NCI-H1092 (cell line): ENCODE results near the gene TBC1D1.

ENCODE experiments used
- DNase-seq: peaks from one replicate; lab custom pipeline; 2025; lab: John Stamatoyannopoulos, UW

TBC1D1 gene

GRCh38 chr4:38130884-38131283, 240.0 kb downstream of the TBC1D1 start:
- no peak for DNase-seq

DNA sequence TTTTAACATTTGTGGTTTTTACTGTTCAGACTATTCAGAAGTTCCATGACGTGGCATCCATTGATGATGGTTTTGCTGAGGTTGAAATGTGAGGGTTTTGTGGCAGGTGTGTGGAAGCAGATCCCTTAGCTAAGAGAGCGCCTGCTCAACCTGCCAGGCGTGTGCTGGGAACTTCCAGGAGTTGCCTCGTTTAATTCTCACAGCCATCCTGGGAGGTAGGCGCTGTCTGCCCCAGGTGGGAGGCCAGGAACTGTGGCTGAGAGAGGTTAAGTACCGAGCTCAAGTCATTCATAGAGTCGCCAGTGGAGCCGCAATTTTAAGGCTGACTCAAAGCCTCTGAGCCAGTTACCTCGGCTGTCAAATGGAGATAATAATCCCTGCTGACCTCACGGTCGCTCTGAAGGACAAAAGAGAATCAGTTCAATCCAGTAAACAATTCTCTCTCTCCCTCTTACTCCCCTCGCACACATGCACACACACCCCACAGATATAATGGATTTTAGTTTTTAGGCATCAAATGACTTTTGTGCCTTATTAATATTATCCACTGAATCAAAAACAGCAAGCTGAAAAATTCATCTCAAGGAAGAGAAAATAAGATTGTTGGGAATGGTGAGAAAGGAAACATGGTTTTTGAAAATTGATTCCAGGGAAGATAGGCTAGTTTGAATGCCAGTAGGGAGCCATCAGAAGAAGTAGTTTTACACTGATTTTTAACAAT, 240.6 kb downstream of the TBC1D1 start:
- DNase-seq: no peak

DNA sequence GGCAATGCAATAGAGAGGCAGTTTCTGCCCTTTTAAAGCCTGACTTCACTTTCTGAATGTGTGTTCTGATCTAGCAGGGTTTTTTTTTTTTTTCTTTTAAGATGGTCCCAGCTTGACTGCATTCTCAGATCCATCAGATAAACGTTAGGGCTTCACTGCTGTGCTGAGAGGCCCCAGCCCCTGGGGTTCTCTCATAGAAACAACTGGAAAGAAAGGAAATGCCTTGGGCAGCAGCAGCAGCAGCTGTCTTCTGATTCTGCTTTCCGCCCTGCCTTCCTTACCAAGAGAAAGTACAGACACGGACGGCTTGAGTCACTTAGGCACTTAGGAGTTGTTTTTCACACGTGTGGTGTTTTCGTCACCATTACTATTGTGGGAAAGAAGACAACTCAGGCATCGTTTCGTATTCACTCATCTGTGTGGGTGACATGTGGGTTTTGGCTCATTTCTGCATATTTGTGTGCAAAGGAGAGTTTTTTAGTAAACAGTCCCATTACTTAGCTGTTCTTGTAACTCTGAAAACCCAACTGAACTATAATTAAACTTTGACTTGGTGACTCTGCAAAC, 241.3 kb downstream of the TBC1D1 start:
- DNase-seq: no peak

GRCh38 chr4:38132843-38133662, 242.2 kb downstream of the TBC1D1 start:
- DNase-seq: no peak

- DNase-seq: no peak
Observed at GRCh38 chr4:38133711-38134480, 243.0 kb downstream of the TBC1D1 start.

GRCh38 chr4:38135201-38135600, 244.3 kb downstream of the TBC1D1 start:
- no peak for DNase-seq

GRCh38 chr4:38136604-38137003, 245.7 kb downstream of the TBC1D1 start:
- DNase-seq: no peak

- no peak for DNase-seq
Observed at GRCh38 chr4:38137080-38137479, 246.2 kb downstream of the TBC1D1 start.

GRCh38 chr4:38138363-38138762, 247.5 kb downstream of the TBC1D1 start:
- no peak for DNase-seq

DNA sequence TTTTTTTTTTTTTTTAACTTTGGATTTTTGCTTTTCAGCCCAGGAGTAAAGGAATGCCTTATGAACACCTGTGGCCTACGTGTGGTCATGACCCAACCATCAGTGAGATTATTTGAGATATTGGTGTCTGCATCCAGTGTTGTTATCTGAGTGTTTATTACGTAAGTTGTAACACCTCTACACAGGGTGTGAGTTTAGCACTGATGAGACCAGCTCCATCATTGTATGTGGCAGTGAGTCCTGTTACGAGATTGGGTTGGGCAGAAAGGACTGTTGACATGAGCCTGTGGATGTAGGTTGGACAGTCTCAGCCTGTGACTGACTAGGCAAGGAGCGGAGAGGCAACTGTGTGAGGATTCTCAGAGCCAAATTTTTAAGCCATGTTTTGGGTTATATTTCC, 248.3 kb downstream of the TBC1D1 start:
- DNase-seq: no peak

DNA sequence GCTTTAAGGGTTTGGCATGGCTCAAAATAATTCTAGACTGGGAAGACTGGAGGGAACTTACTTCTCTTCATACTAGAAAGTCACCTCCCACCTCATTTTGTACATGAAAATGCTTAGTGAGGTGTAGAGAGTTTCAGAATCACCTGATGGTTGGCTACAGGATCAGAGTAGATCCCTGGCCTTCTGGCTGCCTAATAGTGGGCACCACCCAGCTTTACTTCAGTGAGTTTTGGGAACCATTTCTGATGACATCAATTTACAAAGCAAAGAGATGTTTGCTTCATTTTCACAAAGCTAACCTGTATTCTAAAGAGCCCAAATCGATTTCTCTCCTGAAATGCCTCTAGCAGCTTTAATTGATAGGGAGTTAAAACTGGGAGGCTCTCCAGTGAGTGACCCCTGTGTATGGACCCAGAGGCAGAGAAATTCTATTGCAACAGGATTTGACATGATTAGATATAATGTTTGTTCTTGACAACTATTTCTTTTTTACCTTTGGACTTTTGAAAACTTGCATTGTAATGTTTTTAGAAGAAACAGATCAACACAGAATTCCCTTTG, 249.8 kb downstream of the TBC1D1 start:
- no peak for DNase-seq

DNA sequence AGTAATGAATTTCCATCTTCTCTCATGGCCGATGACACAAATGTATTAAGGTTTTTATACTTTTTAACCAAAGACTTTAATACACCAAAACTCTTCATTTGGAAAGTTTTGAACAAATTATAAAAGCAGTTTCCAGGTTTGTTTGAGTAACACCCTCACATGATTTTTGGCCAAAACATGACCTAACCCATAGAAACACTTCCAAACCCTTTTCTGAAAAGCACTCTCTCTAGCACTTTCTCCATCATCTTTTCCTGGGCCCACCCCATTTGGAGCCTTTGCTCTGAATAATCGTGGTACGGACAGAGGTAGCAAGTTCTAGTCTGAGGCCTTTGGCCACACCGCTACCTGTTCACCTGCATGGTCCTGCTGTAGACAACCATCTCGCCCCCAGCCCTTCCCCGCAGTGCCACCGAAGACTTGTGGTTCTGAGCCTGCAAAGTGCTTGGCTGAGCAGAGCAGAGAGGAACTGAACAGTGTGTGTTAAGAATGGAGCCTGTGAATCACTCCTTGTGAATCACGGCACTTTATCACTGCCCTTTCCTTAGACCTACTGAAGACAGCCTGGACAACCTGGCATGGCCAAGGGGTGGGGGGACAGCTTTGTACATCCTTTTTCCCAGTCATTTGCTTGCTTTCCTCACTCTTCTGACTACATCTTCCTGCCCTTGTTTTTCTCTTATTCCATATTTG, 251.1 kb downstream of the TBC1D1 start:
- no peak for DNase-seq

DNA sequence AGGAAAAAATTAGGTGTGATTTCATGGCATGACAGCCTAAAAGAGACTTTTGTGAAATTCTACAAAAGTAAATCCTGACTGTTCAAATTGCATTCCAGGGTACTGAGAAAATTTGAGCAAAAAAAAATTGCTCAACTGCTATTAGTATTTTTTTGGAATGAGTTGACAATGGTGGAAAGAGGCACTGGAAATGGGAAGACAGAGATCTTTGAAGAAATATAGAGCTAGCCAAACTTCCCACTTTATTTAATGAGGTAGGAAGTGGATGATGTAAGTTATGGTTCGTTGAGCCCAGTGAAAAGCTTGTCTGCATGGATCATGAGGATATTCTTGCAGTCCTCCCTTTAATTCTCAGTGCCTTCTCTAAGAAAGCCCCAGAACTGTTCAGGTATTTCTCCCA, 253.1 kb downstream of the TBC1D1 start:
- DNase-seq: no peak

DNA sequence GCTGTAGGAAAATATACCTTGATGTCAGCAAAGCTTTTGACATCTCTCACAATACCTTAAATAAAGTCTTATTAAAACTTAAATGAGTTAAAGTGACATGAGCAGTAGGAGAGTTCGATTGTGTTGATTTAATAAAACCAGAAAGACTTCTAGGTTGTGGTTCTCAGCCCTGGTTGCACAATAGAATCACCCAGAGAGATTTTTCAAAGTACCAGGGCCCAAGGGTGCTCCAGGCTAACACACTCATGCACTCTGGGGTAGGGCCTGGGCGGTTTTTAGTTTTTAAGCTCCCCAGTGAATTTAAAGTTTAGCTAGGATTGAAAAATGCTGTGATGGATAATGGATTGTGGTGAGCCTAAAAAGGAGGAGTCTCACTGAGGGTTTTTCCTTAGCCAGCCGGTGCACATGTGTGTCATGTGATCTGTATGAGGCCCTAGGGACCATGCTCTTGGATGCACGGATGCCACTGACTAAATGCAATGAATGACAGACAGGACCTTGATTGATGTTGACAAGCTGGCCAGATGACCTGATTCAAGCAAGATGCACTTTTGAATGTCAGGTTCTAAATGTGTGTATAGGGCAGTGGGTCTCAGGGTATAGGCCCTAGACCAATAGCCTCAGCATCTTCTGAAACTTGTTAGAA, 254.3 kb downstream of the TBC1D1 start:
- no peak for DNase-seq

GRCh38 chr4:38145741-38146140, 254.9 kb downstream of the TBC1D1 start:
- DNase-seq: no peak

DNA sequence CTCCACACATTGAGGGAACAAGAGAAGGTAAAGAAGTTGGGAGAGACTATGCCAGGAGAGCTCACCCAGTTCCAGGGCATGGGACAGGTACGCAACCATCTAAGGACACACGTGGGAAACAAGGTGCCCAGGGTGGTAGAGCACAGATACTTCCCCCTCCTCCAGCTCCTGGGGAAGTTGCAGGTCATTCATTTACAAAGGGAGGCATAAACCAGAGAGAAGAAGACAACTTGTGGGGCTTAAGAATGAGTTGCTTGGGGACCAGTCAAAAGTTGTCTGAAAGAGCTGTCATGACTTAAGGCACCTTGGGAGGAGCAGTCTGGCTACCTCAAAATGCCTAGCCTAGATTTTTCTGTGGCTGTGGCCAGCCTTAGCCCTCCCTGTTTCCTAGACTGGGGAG, 255.5 kb downstream of the TBC1D1 start:
- DNase-seq: no peak

DNA sequence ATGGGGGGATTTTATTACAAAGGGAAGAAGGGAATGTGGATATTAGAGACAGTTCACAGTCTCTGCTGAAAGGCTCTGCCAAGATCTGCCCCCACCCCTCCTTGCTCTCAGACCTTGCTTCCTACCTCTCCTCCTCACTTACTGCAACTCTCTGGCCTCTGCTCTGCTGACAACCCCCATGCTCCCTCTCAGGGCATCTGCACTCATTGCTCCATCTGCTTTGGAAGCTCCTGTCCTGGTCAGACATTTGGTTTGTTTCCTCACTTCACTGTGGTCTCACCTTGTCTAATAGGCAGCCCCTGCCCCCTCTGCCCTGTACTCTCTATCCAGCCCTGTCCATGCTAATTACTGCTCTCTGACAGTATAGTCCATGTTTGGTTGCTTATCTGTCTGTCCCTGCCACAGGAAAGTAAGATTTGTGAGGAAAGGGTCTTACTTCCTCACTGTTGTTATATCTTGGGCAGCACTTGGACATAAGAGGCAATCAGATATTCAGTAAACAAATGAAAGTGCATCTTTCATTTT, 258.6 kb downstream of the TBC1D1 start:
- DNase-seq: no peak

DNA sequence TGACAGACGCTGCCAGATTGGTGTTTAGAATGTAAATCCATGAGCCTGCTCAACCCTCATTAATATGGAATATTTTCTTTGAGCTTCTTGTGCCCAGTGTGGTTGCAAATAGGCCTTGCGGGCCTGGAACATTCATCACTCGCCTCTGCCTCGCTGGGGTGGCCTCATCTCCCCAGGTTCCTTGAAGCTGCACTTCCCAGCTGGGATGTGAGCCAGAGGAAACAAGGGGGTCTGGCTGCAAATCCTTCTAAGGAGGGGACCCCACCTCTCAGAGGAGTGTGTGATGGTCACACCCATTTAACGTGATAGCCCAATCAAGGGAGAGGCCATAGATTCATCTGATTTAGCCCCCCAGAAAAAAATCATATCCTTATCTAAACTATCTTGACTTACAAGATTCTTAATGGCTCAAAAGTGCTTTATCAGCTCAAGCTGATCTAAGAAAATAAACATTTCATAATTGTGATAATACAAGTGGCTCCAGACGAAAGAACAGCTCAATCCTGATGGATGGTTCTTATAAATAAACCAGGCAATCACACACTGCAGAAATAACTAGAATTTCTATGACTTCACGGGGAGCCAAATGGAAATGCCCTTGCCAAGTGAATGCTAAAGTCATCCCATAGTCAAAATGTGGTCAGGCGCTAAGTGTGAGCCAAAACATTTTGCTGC, 259.2 kb downstream of the TBC1D1 start:
- DNase-seq: no peak

- no peak for DNase-seq
Observed at GRCh38 chr4:38150766-38151165, 259.9 kb downstream of the TBC1D1 start.

DNA sequence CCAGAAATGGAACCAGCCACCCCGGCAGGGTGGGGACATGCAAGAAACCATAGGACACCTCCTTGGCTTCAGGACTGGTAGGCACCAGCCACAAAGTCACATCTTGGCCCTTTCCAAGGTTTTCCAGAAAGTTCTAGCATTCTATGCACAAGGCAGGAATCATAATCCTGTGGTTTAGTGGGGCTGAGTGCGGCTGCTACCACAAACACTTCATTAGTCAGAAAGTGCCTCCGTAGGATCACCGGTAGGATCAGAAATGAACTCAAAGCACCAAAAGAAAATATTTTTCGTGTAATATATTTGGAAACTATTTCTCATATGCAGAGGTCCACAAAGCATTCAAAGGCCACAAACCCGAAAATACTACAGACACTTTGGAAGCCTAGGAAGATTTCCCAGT, 261.0 kb downstream of the TBC1D1 start:
- DNase-seq: no peak
